Adrenal gland (tissue), 5 donors: ENCODE data around the gene RABL3.
"Not testable (repeated sequence)": the region's sequence is repeated elsewhere in the genome, so short reads cannot be mapped to it uniquely, and the experiment has no call there.

Source experiments
- POLR2A ChIP-seq, 2 donors: fragments of 450-650 bp; IDR thresholded peaks; one replicate each; pipeline ENCODE4 v1.6.1; 2017; ENCODE audit warnings: antibody characterized with exemption in 2 of 2, mild to moderate bottlenecking in 2 of 2, moderate library complexity in 1 of 2
- TF ChIP-seq, protein P1 (sequence below), 6 experiments: fragments of 450-650 bp in 4 of 6; fragments of 200-600 bp in 2 of 6; sonication (generic) in 1 of 6; IDR thresholded peaks; 1 replicate in 5 of 6; 2 replicates in 1 of 6; pipeline versions ENCODE4 v1.5.1 to v1.8.0; 2016 to 2021; ENCODE audit warnings: antibody characterized with exemption in 6 of 6, mild to moderate bottlenecking in 2 of 6, moderate library complexity in 1 of 6
- donor health status: DM: no; HTN: no; CAD: no.

DNA sequence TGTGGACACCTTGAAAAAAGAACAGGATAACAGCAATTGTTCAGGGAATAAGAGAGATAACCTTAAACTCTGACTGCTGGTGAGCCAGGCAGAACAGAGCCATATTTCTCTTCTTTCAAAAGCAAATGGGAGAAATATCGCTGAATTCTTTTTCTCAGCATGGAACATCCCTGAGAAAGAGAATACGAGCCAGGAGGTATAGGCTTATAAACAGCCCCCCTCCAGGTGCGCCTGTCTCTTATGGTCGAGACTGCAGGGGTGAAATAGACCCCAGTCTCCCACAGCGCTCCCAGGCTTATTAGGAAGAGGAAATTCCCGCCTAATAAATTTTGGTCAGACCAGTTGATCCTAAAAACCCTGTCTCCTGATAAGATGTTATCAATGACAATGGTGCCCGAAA, 65.1 kb downstream of the RABL3 start:
- not testable (repeated sequence) for TF ChIP-seq POLR2A (IDR thresholded peaks at IDR 0.05)
- TF ChIP-seq, protein P1, sequence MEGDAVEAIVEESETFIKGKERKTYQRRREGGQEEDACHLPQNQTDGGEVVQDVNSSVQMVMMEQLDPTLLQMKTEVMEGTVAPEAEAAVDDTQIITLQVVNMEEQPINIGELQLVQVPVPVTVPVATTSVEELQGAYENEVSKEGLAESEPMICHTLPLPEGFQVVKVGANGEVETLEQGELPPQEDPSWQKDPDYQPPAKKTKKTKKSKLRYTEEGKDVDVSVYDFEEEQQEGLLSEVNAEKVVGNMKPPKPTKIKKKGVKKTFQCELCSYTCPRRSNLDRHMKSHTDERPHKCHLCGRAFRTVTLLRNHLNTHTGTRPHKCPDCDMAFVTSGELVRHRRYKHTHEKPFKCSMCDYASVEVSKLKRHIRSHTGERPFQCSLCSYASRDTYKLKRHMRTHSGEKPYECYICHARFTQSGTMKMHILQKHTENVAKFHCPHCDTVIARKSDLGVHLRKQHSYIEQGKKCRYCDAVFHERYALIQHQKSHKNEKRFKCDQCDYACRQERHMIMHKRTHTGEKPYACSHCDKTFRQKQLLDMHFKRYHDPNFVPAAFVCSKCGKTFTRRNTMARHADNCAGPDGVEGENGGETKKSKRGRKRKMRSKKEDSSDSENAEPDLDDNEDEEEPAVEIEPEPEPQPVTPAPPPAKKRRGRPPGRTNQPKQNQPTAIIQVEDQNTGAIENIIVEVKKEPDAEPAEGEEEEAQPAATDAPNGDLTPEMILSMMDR (IDR thresholded peaks at IDR 0.05), result not testable (repeated sequence)
